Colon (tissue), 2 donors: ENCODE results near the gene PRKN.
"Not testable (repeated sequence)": the region's sequence is repeated elsewhere in the genome, so short reads cannot be mapped to it uniquely, and the experiment has no call there.

ENCODE experiments used
- FAIRE-seq: peaks from 2 replicates; lab custom pipeline; 2012; peaks lifted over from hg19 to GRCh38; lab: Jason Lieb, UNC
- donor health status: control.
- donor health status: control.

Gene PRKN

GRCh38 chr6:161313475-161313874 is 1414.1 kb downstream of the PRKN start:
- not testable (repeated sequence) for FAIRE-seq

DNA sequence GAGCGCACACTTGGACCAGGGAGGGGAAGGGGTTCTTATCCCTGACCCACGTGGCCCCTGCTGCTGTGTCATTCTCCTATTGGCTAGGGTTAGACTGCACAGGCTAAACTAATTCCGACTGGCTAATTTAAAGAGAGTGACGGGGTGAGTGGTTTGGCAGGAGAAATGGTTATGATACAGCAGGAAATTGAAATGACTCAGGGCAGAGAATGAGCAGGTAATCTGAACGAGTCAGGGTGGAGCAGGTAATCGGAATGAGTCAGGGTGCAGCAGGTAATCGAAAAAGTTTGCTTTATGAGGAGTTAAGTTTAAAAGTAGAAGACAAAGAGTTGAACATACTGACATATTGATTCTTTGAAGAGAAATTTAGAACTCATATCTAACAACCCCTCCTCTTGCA is 1417.8 kb downstream of the PRKN start:
- FAIRE-seq = not testable (repeated sequence)

GRCh38 chr6:161308075-161308655 is 1419.4 kb downstream of the PRKN start:
- FAIRE-seq = no peak

- no peak for FAIRE-seq
Observed at GRCh38 chr6:161305860-161306259, 1421.7 kb downstream of the PRKN start.

DNA sequence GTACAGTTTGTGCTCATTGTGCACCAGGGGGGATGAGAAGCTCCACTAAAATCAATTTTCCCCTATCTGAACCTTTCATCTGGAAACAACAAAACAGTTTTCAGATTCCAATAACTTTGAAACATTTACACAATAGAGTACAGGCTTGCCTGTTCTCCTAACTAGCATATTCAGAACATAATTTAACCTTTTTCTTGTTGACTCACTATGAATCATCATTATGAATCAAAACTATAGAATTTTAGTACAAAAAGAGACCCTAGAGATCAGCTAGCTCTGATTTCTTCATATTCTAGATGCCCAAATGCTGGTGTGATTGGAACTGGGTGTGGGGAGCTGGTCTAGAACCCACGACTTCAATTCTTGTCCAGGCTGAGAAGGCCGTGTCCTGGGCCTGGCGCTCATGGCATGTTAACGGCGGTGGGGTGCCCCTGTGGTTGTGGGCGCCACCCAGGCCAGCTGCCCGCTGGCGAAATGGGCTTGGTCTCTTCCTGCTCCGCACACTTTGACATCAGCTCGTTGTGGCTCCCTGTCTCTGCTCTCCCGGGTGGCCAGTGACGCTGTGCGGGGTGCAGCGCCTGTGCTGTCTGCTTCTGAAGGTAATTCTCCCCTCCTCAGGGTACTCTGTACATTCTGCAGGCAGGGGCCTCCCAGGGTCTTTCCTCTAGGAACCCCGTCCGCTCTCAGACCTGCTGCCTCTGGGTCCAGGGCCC is 1423.8 kb downstream of the PRKN start:
- FAIRE-seq = no peak

GRCh38 chr6:161302949-161303348 is 1424.6 kb downstream of the PRKN start:
- no peak for FAIRE-seq

- no peak for FAIRE-seq
Observed at GRCh38 chr6:161301338-161301737, 1426.2 kb downstream of the PRKN start.

- no peak for FAIRE-seq
Observed at GRCh38 chr6:161300823-161301222, 1426.7 kb downstream of the PRKN start.

GRCh38 chr6:161299726-161300125 is 1427.8 kb downstream of the PRKN start:
- no peak for FAIRE-seq
